ENCODE data around the gene GTF2F2.

The GTF2F2 gene

GRCh38 chr13:45138282-45138681 is 18.0 kb downstream of the GTF2F2 start:
- Histone ChIP-seq H3K27me3 (ENCODE audit: insufficient read depth, poor library complexity, severe bottlenecking) (no peaks in the 10 kb centered on the region), H3K4me3 (replicated peaks; ENCODE audit: insufficient read depth, low read length) (no peak overlapping the region), H3K27ac (replicated peaks) (no peak overlapping the region; the same call in 1 of the 2 replicates)
- DNase-seq (ENCODE audit: low read depth in 1 of 2, low spot score in 1 of 2): no peak
- no peak for TF ChIP-seq REST (IDR thresholded peaks at IDR 0.05; ENCODE audit: insufficient replicate concordance, low read depth)
- TF ChIP-seq CTCF (IDR thresholded peaks at IDR 0.05; ENCODE audit: insufficient read depth, low read length): no peak
- no peak for TF ChIP-seq SPI1 (IDR thresholded peaks at IDR 0.05; ENCODE audit: borderline replicate concordance, low read depth)
- TF ChIP-seq POLR2AphosphoS5 (IDR thresholded peaks at IDR 0.05; ENCODE audit: low read depth): no peak
- no peak for TF ChIP-seq GABPA (IDR thresholded peaks at IDR 0.05; ENCODE audit: low read depth)

- Histone ChIP-seq H3K4me3 (replicated peaks; ENCODE audit: insufficient read depth, low read length) (no peak overlapping the region), H3K27ac (replicated peaks) (no peak overlapping the region), H3K27me3 (ENCODE audit: insufficient read depth, poor library complexity, severe bottlenecking) (no peaks in the 10 kb centered on the region)
- no peak for DNase-seq (ENCODE audit: low read depth in 1 of 2, low spot score in 1 of 2)
- TF ChIP-seq REST (IDR thresholded peaks at IDR 0.05; ENCODE audit: insufficient replicate concordance, low read depth): no peak
- no peak for TF ChIP-seq POLR2AphosphoS5 (IDR thresholded peaks at IDR 0.05; ENCODE audit: low read depth)
- TF ChIP-seq CTCF (IDR thresholded peaks at IDR 0.05; ENCODE audit: insufficient read depth, low read length): no peak
- no peak for TF ChIP-seq GABPA (IDR thresholded peaks at IDR 0.05; ENCODE audit: low read depth)
- TF ChIP-seq SPI1 (IDR thresholded peaks at IDR 0.05; ENCODE audit: borderline replicate concordance, low read depth): no peak
Observed at GRCh38 chr13:45141369-45141768, 21.1 kb downstream of the GTF2F2 start.

GRCh38 chr13:45142440-45143345 is 22.4 kb downstream of the GTF2F2 start:
- no peak overlapping the region for H3K27ac ChIP-seq (replicated peaks)
- TF ChIP-seq SPI1 (IDR thresholded peaks at IDR 0.05; ENCODE audit: borderline replicate concordance, low read depth): no peak
- TF ChIP-seq GABPA (IDR thresholded peaks at IDR 0.05; ENCODE audit: low read depth): no peak
- TF ChIP-seq REST (IDR thresholded peaks at IDR 0.05; ENCODE audit: insufficient replicate concordance, low read depth): no peak
- no peak for TF ChIP-seq CTCF (IDR thresholded peaks at IDR 0.05; ENCODE audit: insufficient read depth, low read length)
- no peak for TF ChIP-seq POLR2AphosphoS5 (IDR thresholded peaks at IDR 0.05; ENCODE audit: low read depth)
- no peak for DNase-seq (ENCODE audit: low read depth in 1 of 2, low spot score in 1 of 2)
- no peak overlapping the region for H3K4me3 ChIP-seq (replicated peaks; ENCODE audit: insufficient read depth, low read length)
- no peaks in the 10 kb centered on the region for H3K27me3 ChIP-seq (ENCODE audit: insufficient read depth, poor library complexity, severe bottlenecking)
